ENCODE data around the gene MICAL3. TPM values are rescaled to one million over a fixed set of nuclear protein-coding genes. Genes with fewer than 3 reads are reported as not detected.

MICAL3 gene
- total and polyA plus RNA-seq, 2 experiments from 2014 or later = 6.1 to 25.1 TPM

DNA sequence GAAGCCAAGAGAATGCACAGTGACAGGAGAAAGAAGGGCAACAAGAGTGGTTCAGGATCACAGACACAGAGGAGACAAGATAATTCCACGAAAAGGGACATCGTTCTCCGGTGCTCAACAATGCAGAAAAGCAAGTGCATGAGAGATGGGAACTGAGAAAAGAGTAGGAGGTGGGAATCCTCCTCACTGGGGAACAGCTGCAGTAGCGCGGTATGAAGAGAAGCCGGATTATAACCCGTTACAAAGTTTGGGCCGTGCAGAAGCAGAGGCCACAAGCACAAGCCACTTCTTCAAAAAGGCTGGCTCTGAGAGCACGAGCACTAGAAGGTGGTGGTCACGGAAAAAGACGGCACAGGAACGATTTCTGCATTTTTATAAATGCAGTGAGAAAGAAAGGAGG is 135.9 kb downstream of the MICAL3 start:
- Histone ChIP-seq H4K20me1 (ENCODE audit: insufficient read depth) (no peaks in the 10 kb centered on the region), H3K4me1 (ENCODE audit: insufficient read depth) (no peaks in the 10 kb centered on the region), H3K4me3 (no peak overlapping the region), H3K9me3 (ENCODE audit: low read depth) (no peaks in the 10 kb centered on the region), H3K9me2 (ENCODE audit: insufficient read depth) (no peaks in the 10 kb centered on the region), H3K4me2 (ENCODE audit: unreplicated experiment) (no peak overlapping the region), H3F3A (ENCODE audit: insufficient read depth) (no peaks in the 10 kb centered on the region), H3K79me2 (ENCODE audit: insufficient read depth) (0 out of 2 replicates have a peak, but pooled peaks cover 8% of the 10 kb centered on the region), H3K9ac (no peak overlapping the region), H3K27me3 (replicated peaks; ENCODE audit: insufficient read depth) (no peaks in the 10 kb centered on the region), H2AFZ (no peak overlapping the region), H3K36me3 (ENCODE audit: low read depth) (peaks cover 35% of the 10 kb centered on the region), H3K27ac (no peak overlapping the region)
- 89 to 91% methylated on average over 12 of the region's 12 CpGs for WGBS, 2 experiments (ENCODE audit: low coverage in 1 of 2, low lambda C conversion rate in 2 of 2, missing lambda C conversion rate in 2 of 2)
- no peak for TF ChIP-seq EZH2phosphoT487 (IDR thresholded peaks at IDR 0.05; ENCODE audit: insufficient read depth, low read depth)
- TF ChIP-seq EZH2 (IDR thresholded peaks at IDR 0.05; ENCODE audit: insufficient read depth, poor library complexity, severe bottlenecking) = no peak
- DNase-seq = no peak
- in situ Hi-C loops (cut with MboI) = no loop called here

DNA sequence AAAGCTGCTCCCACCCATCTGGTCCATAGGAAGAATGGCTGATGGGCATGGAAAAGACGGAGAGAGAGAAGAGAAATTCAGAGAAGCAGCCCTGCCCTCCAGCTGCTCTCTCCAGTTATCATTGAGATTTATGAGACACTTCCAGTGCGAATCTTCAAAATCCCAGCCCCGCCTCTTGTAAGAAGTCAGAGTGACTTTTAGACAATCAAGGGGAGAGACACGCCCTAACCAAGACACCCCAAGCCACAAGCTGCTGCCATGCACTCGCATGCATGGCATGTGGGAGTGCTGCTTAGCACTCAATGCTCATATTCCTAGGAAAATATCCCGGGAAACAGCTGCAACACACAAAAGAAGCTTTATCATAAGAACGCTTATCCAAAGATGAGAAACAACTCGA is 139.5 kb downstream of the MICAL3 start:
- H4K20me1 ChIP-seq (ENCODE audit: insufficient read depth) = no peaks in the 10 kb centered on the region
- in situ Hi-C loops (cut with MboI) = no loop called here
- DNase-seq = no peak
- no peaks in the 10 kb centered on the region for H3F3A ChIP-seq (ENCODE audit: insufficient read depth)
- no peaks in the 10 kb centered on the region for H3K4me1 ChIP-seq (ENCODE audit: insufficient read depth)
- H2AFZ ChIP-seq = no peak overlapping the region
- H3K9me3 ChIP-seq (ENCODE audit: low read depth) = no peaks in the 10 kb centered on the region
- WGBS, 2 experiments (ENCODE audit: low coverage in 1 of 2, low lambda C conversion rate in 2 of 2, missing lambda C conversion rate in 2 of 2) = 86 to 89% methylated on average over 8 of the region's 8 CpGs
- H3K9me2 ChIP-seq (ENCODE audit: insufficient read depth) = no peaks in the 10 kb centered on the region
- TF ChIP-seq EZH2phosphoT487 (IDR thresholded peaks at IDR 0.05; ENCODE audit: insufficient read depth, low read depth) = no peak
- no peak for TF ChIP-seq EZH2 (IDR thresholded peaks at IDR 0.05; ENCODE audit: insufficient read depth, poor library complexity, severe bottlenecking)
- no peaks in the 10 kb centered on the region for H3K79me2 ChIP-seq (ENCODE audit: insufficient read depth)
- H3K27ac ChIP-seq = no peak overlapping the region
- no peak overlapping the region for H3K4me2 ChIP-seq (ENCODE audit: unreplicated experiment)
- no peaks in the 10 kb centered on the region for H3K27me3 ChIP-seq (replicated peaks; ENCODE audit: insufficient read depth)
- peaks cover 37% of the 10 kb centered on the region for H3K36me3 ChIP-seq (ENCODE audit: low read depth)
- H3K4me3 ChIP-seq = no peak overlapping the region
- no peak overlapping the region for H3K9ac ChIP-seq

DNA sequence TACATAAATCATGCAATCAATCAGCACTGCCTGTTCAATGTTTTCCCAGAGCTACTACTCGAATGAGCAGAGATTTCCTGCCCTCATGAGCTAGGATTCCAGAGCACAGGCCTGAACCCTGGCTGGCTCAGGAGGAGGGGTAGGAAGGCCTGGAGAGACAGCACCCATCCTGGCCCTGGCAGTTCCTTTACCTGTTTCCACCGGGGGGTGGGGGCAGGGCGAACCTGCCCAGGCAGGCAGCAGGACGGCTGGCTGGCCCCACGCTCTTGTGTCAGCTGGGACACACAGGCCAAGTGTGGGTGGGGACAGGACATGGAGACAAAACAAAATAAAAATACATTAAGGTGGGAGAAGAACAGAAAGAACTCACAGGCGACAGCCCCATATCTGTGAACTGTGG is 140.3 kb downstream of the MICAL3 start:
- no peaks in the 10 kb centered on the region for H3K4me1 ChIP-seq (ENCODE audit: insufficient read depth)
- no peak overlapping the region for H3K4me2 ChIP-seq (ENCODE audit: unreplicated experiment)
- DNase-seq = no peak
- H3K36me3 ChIP-seq (ENCODE audit: low read depth) = peaks cover 37% of the 10 kb centered on the region
- in situ Hi-C loops (cut with MboI) = no loop called here
- H3K79me2 ChIP-seq (ENCODE audit: insufficient read depth) = no peaks in the 10 kb centered on the region
- no peaks in the 10 kb centered on the region for H3K9me3 ChIP-seq (ENCODE audit: low read depth)
- H3K9ac ChIP-seq = no peak overlapping the region
- H2AFZ ChIP-seq = no peak overlapping the region
- TF ChIP-seq EZH2phosphoT487 (IDR thresholded peaks at IDR 0.05; ENCODE audit: insufficient read depth, low read depth) = no peak
- TF ChIP-seq EZH2 (IDR thresholded peaks at IDR 0.05; ENCODE audit: insufficient read depth, poor library complexity, severe bottlenecking) = no peak
- H3K4me3 ChIP-seq = no peak overlapping the region
- no peaks in the 10 kb centered on the region for H3K9me2 ChIP-seq (ENCODE audit: insufficient read depth)
- no peaks in the 10 kb centered on the region for H4K20me1 ChIP-seq (ENCODE audit: insufficient read depth)
- H3K27ac ChIP-seq = no peak overlapping the region
- WGBS, 2 experiments (ENCODE audit: low coverage in 1 of 2, low lambda C conversion rate in 2 of 2, missing lambda C conversion rate in 2 of 2) = 92 to 99% methylated on average over 6 of the region's 6 CpGs
- H3K27me3 ChIP-seq (replicated peaks; ENCODE audit: insufficient read depth) = no peaks in the 10 kb centered on the region
- H3F3A ChIP-seq (ENCODE audit: insufficient read depth) = no peaks in the 10 kb centered on the region

DNA sequence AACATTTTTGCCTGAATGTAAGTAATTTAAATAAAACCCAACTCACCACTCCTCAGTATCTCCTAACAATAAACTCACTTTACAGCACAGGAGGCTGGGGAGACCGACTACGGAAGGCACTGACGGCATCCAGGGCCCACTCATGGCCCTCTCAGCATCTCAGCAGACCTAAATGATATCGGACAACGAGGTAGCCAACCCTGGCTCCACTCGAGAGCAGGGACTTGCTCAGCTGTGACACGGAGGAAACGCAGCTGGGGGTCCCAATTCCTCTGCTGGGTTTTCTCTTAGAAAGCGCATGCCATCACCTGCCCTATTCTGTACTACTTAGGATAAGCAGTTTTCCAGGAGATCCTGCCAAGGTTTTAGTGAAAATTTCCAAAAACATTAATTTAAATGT is 141.0 kb downstream of the MICAL3 start:
- H3K9ac ChIP-seq = no peak overlapping the region
- WGBS, 2 experiments (ENCODE audit: low coverage in 1 of 2, low lambda C conversion rate in 2 of 2, missing lambda C conversion rate in 2 of 2) = 96 to 98% methylated on average over 9 of the region's 9 CpGs
- no peaks in the 10 kb centered on the region for H3K27me3 ChIP-seq (replicated peaks; ENCODE audit: insufficient read depth)
- H3K9me2 ChIP-seq (ENCODE audit: insufficient read depth) = no peaks in the 10 kb centered on the region
- H3K36me3 ChIP-seq (ENCODE audit: low read depth) = peaks cover 32% of the 10 kb centered on the region
- no peak overlapping the region for H3K27ac ChIP-seq
- no peak overlapping the region for H2AFZ ChIP-seq
- no peaks in the 10 kb centered on the region for H4K20me1 ChIP-seq (ENCODE audit: insufficient read depth)
- H3K4me3 ChIP-seq = no peak overlapping the region
- H3K9me3 ChIP-seq (ENCODE audit: low read depth) = no peaks in the 10 kb centered on the region
- no peak for DNase-seq
- no peaks in the 10 kb centered on the region for H3F3A ChIP-seq (ENCODE audit: insufficient read depth)
- H3K79me2 ChIP-seq (ENCODE audit: insufficient read depth) = no peaks in the 10 kb centered on the region
- in situ Hi-C loops (cut with MboI) = no loop called here
- H3K4me1 ChIP-seq (ENCODE audit: insufficient read depth) = no peaks in the 10 kb centered on the region
- no peak overlapping the region for H3K4me2 ChIP-seq (ENCODE audit: unreplicated experiment)
- TF ChIP-seq EZH2phosphoT487 (IDR thresholded peaks at IDR 0.05; ENCODE audit: insufficient read depth, low read depth) (no peak), EZH2 (IDR thresholded peaks at IDR 0.05; ENCODE audit: insufficient read depth, poor library complexity, severe bottlenecking) (no peak)

DNA sequence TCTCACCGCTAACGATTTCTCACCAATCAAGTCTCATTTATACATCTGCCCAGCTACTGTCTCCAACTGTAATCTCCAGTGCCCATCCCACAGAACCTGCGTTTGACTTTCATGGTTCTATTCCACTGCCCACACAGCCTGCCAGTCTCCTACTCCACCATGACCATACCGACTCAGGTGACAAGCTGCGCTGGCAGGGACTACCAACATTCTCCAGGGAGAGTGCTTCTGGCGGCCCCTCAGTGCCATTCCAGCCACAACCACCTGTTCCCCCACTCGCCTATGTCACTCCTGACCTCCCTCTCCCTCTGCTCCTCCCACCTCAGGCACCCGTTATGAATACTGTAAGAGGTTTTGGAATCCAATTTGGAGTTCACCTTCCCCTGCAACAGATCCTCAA is 141.6 kb downstream of the MICAL3 start:
- WGBS, 2 experiments (ENCODE audit: low coverage in 1 of 2, low lambda C conversion rate in 2 of 2, missing lambda C conversion rate in 2 of 2) = 99 to 100% methylated on average over 8 of the region's 8 CpGs
- in situ Hi-C loops (cut with MboI) = no loop called here
- DNase-seq = no peak
- H3K79me2 ChIP-seq (ENCODE audit: insufficient read depth) = no peaks in the 10 kb centered on the region
- no peaks in the 10 kb centered on the region for H3K27me3 ChIP-seq (replicated peaks; ENCODE audit: insufficient read depth)
- H3K36me3 ChIP-seq (ENCODE audit: low read depth) = peaks cover 26% of the 10 kb centered on the region
- H2AFZ ChIP-seq = no peak overlapping the region
- H3K9me2 ChIP-seq (ENCODE audit: insufficient read depth) = no peaks in the 10 kb centered on the region
- H3F3A ChIP-seq (ENCODE audit: insufficient read depth) = no peaks in the 10 kb centered on the region
- no peak overlapping the region for H3K4me2 ChIP-seq (ENCODE audit: unreplicated experiment)
- no peaks in the 10 kb centered on the region for H3K9me3 ChIP-seq (ENCODE audit: low read depth)
- H3K4me3 ChIP-seq = no peak overlapping the region
- H3K27ac ChIP-seq = no peak overlapping the region
- no peaks in the 10 kb centered on the region for H3K4me1 ChIP-seq (ENCODE audit: insufficient read depth)
- H4K20me1 ChIP-seq (ENCODE audit: insufficient read depth) = no peaks in the 10 kb centered on the region
- no peak overlapping the region for H3K9ac ChIP-seq
- no peak for TF ChIP-seq EZH2phosphoT487 (IDR thresholded peaks at IDR 0.05; ENCODE audit: insufficient read depth, low read depth)
- no peak for TF ChIP-seq EZH2 (IDR thresholded peaks at IDR 0.05; ENCODE audit: insufficient read depth, poor library complexity, severe bottlenecking)

Data from GM23248 (cell line).